ENCODE measurements around the gene GNG13. TPM values are rescaled to one million over a fixed set of nuclear protein-coding genes. Genes with fewer than 3 reads are reported as not detected.

GNG13 gene
- total RNA-seq, 1 donor from 2014 or later: not detected

DNA sequence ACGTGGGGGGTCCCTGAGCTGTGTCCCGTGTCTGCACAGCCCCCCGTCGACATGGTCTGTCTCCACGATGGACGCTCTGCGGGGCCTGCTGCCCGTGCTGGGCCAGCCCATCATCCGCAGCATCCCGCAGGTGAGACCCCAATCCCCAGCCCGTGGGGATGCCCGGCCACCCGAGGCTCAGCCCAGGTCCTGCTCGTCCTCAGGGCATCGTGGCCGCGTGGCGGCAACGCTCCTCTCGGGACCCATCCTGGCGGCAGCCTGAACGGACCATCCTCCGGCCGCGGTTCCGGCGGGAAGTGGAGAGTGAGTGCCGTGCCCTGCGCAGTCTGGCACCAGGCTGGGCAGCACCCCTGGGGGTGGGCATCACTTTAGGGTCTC is 35.1 kb downstream of the GNG13 start:
- TF ChIP-seq, protein P1, sequence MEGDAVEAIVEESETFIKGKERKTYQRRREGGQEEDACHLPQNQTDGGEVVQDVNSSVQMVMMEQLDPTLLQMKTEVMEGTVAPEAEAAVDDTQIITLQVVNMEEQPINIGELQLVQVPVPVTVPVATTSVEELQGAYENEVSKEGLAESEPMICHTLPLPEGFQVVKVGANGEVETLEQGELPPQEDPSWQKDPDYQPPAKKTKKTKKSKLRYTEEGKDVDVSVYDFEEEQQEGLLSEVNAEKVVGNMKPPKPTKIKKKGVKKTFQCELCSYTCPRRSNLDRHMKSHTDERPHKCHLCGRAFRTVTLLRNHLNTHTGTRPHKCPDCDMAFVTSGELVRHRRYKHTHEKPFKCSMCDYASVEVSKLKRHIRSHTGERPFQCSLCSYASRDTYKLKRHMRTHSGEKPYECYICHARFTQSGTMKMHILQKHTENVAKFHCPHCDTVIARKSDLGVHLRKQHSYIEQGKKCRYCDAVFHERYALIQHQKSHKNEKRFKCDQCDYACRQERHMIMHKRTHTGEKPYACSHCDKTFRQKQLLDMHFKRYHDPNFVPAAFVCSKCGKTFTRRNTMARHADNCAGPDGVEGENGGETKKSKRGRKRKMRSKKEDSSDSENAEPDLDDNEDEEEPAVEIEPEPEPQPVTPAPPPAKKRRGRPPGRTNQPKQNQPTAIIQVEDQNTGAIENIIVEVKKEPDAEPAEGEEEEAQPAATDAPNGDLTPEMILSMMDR (conservative IDR thresholded peaks at IDR 0.05; ENCODE audit: low read depth, low read length): no peak
- DNase-seq (ENCODE audit: low read depth): no peak
- no peak overlapping the region for H3K4me3 ChIP-seq (ENCODE audit: low read depth, low read length)

DNA sequence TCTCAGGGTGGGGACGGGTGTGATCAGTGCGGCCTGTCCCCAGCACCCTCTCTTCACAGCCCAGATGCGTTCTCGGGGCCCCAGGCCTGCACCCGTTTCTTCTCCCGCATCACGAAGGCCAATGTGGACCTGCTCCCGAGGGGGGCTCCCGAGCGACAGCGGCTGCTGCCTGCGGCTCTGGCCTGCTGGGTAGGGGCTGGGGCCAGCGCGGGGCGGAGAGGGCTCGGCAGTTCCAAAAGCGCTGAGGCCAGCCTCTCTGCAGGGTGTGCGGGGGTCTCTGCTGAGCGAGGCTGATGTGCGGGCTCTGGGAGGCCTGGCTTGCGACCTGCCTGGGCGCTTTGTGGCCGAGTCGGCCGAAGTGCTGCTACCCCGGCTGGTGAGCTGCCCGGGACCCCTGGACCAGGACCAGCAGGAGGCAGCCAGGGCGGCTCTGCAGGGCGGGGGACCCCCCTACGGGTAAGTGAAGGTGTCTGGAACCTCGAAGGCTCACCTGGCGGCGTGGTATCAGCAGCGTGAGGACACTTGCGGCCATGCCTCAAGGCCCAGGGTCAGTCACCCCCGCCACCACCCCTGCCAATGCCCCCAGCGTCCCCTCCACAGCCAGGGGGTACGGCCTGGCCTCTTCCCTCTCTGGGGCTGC is 35.6 kb downstream of the GNG13 start:
- TF ChIP-seq, protein P1 (conservative IDR thresholded peaks at IDR 0.05; ENCODE audit: low read depth, low read length): no peak
- no peak for DNase-seq (ENCODE audit: low read depth)
- no peak overlapping the region for H3K4me3 ChIP-seq (ENCODE audit: low read depth, low read length)

DNA sequence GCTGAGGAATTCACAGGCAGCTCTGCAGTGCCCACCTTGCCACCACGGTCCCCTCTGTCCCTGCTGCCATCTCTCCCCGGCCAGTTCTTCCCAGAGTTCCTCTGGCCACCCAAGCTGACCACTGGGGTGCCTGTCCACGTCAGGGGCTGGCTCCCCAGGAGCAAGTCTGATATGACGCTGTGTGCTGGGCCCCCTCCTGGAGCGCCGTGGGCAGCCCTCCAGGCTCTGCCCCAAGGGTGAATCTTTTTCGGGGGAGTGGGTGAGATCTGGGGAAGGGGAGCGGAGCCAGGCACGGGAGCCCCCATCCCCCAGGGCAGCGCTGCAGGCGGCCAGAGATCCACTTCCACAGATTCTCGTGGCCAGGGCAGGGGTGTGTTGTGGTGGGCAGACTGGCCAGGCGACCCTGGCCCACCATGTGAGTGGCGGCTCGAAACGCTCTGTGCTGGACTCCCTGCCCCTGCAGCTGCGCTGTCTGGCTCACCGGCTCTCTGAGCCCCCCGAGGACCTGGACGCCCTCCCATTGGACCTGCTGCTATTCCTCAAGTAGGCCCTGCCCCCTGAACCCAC is 36.3 kb downstream of the GNG13 start:
- no peak overlapping the region for H3K4me3 ChIP-seq (ENCODE audit: low read depth, low read length)
- TF ChIP-seq, protein P1 (conservative IDR thresholded peaks at IDR 0.05; ENCODE audit: low read depth, low read length): no peak
- no peak for DNase-seq (ENCODE audit: low read depth)

DNA sequence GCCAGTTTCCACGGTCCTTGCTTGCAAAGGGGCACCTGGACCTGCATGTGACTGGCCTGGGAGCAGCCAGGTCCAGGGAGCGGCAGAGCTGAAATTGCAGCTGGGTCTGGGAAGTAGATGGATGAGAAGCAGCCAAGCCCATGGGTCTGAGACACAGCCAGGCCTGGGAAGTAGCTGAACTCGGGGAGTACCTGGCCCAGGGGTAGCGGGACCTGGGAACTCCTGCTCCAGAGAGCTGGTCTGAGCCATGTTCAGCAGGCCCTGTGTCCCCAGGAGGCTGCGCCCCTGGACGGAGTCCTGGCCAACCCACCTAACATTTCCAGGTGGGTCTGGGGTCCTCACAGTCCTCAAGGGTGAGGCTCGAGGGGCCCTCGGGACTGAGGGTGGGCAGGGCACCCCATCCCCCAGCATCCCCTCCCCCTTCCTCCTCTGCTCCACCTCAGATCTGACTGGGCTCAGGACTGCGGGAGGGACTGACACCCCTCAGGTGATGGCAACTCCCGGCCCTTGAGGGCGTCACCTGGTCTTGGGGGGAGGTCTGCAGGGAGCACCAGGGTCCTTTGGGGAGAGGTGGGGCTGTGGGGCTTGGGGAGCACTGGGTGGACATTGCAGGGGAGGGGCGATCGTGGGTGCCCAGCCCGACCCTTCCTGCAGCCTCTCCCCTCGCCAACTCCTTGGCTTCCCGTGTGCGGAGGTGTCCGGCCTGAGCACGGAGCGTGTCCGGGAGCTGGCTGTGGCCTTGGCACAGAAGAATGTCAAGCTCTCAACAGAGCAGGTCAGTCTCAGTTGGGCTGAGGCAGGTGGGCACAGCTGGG is 37.0 kb downstream of the GNG13 start:
- TF ChIP-seq, protein P1 (conservative IDR thresholded peaks at IDR 0.05; ENCODE audit: low read depth, low read length): no peak
- no peak for DNase-seq (ENCODE audit: low read depth)
- no peak overlapping the region for H3K4me3 ChIP-seq (ENCODE audit: low read depth, low read length)

DNA sequence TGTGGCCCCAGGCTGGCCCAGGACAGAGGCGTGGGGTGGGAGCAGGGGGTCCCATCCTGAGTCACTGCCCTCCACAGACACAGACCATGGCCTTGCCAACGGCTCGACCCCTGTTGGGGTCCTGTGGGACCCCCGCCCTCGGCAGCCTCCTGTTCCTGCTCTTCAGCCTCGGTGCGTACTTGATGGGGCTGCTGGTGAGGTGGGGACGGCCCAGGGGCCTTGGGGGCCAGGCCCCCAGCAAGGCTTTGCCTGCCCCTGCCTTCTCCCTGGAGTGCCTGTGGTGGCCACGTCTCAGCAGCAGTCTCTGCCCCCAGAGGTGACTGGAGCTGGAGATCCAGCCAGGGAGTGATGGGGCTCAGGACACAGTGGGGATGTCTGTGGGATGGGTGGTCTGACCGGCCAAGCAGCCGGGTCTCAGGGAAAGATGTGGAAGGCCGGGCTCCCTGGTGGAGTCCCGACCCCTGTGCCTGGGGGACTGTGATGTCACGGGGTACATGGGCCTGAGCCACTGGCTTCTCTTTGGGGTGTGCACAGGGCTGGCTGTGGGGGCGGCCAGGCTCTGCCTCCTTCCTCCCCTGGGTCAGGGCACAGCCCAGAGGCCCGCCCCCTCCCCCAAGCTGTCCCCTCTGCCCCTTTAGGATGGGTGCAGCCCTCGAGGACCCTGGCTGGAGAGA is 37.8 kb downstream of the GNG13 start:
- DNase-seq (ENCODE audit: low read depth): no peak
- TF ChIP-seq, protein P1 (conservative IDR thresholded peaks at IDR 0.05; ENCODE audit: low read depth, low read length): no peak
- H3K4me3 ChIP-seq (ENCODE audit: low read depth, low read length): no peak overlapping the region

DNA sequence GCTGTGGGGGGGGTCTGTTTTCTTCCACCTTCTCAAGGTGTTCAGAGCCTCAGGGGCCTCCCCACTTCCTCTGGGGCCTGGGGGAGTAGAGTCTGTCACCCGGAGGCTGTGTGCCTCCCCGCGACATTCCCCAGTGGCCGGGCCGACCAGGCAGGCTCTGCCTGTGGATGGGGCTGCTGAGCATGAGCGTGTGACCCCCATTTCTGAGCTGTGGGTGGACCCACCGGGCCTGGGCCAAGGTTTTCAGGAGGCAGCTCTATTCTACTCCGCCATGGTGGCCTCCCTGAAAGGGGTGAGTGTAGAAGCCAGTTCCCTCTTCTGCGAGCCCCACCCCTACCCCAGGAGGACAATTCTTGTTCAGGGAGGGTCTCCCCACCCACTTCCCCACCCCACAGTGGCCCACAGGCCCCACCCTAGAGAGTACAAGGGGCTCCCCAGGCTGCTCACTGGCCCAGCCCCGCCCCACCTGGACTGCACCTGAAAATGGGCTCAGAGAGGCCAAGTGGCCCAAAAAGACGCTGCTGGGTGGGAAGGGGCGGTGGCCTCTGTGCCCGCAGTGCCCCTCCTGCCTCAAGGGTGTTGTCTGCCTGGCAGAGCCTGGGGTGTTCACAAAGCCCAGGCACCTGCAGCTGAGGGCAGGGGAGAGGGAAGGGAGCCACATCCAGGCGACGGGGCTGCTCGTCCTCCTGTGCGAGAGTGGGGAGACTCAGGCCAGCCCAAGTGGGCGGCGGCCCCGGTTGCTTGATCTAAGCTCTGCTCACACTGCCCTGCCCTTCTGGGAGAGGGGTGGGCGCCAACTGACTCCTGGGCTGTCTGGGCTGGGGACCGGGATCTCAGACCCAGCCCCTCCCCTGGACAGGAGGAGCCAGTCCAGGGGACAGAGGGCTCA is 38.7 kb downstream of the GNG13 start:
- TF ChIP-seq, protein P1 (conservative IDR thresholded peaks at IDR 0.05; ENCODE audit: low read depth, low read length): no peak
- H3K4me3 ChIP-seq (ENCODE audit: low read depth, low read length): no peak overlapping the region
- DNase-seq (ENCODE audit: low read depth): no peak
